HG03064 (cell line): Measurements from ENCODE around the gene FSTL4.

Experiments used
- ATAC-seq: cut with Tn5 transposase; IDR thresholded peaks from one replicate; pipeline ENCODE4 v1.9.1; 2021; ENCODE audit warnings: low read depth; ENCODE audit not compliant: unreplicated experiment

The FSTL4 gene

GRCh38 chr5:133520991-133521706, 91.2 kb downstream of the FSTL4 start:
- no peak for ATAC-seq

- ATAC-seq: no peak
These were observed 92.3 kb downstream of the FSTL4 start for GRCh38 chr5:133520062-133520461.

- no peak for ATAC-seq
These were observed 93.2 kb downstream of the FSTL4 start for GRCh38 chr5:133519191-133519590.

GRCh38 chr5:133514456-133514855, 97.9 kb downstream of the FSTL4 start:
- no peak for ATAC-seq

GRCh38 chr5:133512896-133513295, 99.4 kb downstream of the FSTL4 start:
- ATAC-seq: no peak

- no peak for ATAC-seq
These were observed 100.6 kb downstream of the FSTL4 start for GRCh38 chr5:133511653-133512235.

GRCh38 chr5:133510634-133511262, 101.6 kb downstream of the FSTL4 start:
- ATAC-seq: no peak

GRCh38 chr5:133509742-133510079, 102.6 kb downstream of the FSTL4 start:
- no peak for ATAC-seq

GRCh38 chr5:133508845-133509741, 103.2 kb downstream of the FSTL4 start:
- no peak for ATAC-seq

- no peak for ATAC-seq
These were observed 104.0 kb downstream of the FSTL4 start for GRCh38 chr5:133508331-133508730.

- no peak for ATAC-seq
These were observed 106.2 kb downstream of the FSTL4 start for GRCh38 chr5:133506181-133506580.

- ATAC-seq: no peak
These were observed 108.8 kb downstream of the FSTL4 start for GRCh38 chr5:133503511-133503910.

- no peak for ATAC-seq
These were observed 112.4 kb downstream of the FSTL4 start for GRCh38 chr5:133499895-133500294.

- no peak for ATAC-seq
These were observed 114.6 kb downstream of the FSTL4 start for GRCh38 chr5:133497608-133498348.

- no peak for ATAC-seq
These were observed 115.7 kb downstream of the FSTL4 start for GRCh38 chr5:133496631-133497030.

GRCh38 chr5:133494923-133495246, 117.5 kb downstream of the FSTL4 start:
- no peak for ATAC-seq

- no peak for ATAC-seq
These were observed 118.0 kb downstream of the FSTL4 start for GRCh38 chr5:133494232-133494922.

GRCh38 chr5:133489632-133490031, 122.7 kb downstream of the FSTL4 start:
- no peak for ATAC-seq

- ATAC-seq: no peak
These were observed 125.2 kb downstream of the FSTL4 start for GRCh38 chr5:133487093-133487492.

GRCh38 chr5:133485468-133485867, 126.9 kb downstream of the FSTL4 start:
- no peak for ATAC-seq
